WERI-Rb-1 (cell line): Measurements from ENCODE around the gene TBC1D20.
"Not testable (repeated sequence)": the region's sequence is repeated elsewhere in the genome, so short reads cannot be mapped to it uniquely, and the experiment has no call there.

Experiments
- DNase-seq: peaks from one replicate; pipeline ENCODE4 v3.0.0-alpha.2; 2020
- H3K27ac ChIP-seq: fragments of 250-450 bp; sonication (Bioruptor Pico); 2 replicates; pipeline ENCODE4 v1.5.1; 2020; ENCODE audit warnings: mild to moderate bottlenecking, moderate library complexity
- H3K27me3 ChIP-seq: fragments of 250-450 bp; sonication (Bioruptor Pico); 2 replicates; pipeline ENCODE4 v1.5.1; 2021; ENCODE audit warnings: mild to moderate bottlenecking, low read depth, moderate library complexity; ENCODE audit not compliant: insufficient read depth, severe bottlenecking
- H3K36me3 ChIP-seq: fragments of 250-450 bp; sonication (Bioruptor Pico); 2 replicates; pipeline ENCODE4 v1.5.1; 2020; ENCODE audit warnings: mild to moderate bottlenecking, moderate library complexity
- H3K4me3 ChIP-seq: 2 replicates; pipeline ENCODE4 v1.5.1; 2011; ENCODE audit warnings: low read depth, mild to moderate bottlenecking, control low read depth, low read length
- H3K9me3 ChIP-seq: fragments of 250-450 bp; sonication (Bioruptor Pico); 2 replicates; pipeline ENCODE4 v1.5.1; 2021; ENCODE audit warnings: mild to moderate bottlenecking, moderate library complexity; ENCODE audit not compliant: severe bottlenecking
- TF ChIP-seq, protein P1 (sequence below): IDR thresholded peaks from 2 replicates; pipeline ENCODE4 v1.5.1; 2011; ENCODE audit warnings: low read depth, mild to moderate bottlenecking, control low read depth, inconsistent platforms, low read length

The TBC1D20 gene, protein sequence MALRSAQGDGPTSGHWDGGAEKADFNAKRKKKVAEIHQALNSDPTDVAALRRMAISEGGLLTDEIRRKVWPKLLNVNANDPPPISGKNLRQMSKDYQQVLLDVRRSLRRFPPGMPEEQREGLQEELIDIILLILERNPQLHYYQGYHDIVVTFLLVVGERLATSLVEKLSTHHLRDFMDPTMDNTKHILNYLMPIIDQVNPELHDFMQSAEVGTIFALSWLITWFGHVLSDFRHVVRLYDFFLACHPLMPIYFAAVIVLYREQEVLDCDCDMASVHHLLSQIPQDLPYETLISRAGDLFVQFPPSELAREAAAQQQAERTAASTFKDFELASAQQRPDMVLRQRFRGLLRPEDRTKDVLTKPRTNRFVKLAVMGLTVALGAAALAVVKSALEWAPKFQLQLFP

DNA sequence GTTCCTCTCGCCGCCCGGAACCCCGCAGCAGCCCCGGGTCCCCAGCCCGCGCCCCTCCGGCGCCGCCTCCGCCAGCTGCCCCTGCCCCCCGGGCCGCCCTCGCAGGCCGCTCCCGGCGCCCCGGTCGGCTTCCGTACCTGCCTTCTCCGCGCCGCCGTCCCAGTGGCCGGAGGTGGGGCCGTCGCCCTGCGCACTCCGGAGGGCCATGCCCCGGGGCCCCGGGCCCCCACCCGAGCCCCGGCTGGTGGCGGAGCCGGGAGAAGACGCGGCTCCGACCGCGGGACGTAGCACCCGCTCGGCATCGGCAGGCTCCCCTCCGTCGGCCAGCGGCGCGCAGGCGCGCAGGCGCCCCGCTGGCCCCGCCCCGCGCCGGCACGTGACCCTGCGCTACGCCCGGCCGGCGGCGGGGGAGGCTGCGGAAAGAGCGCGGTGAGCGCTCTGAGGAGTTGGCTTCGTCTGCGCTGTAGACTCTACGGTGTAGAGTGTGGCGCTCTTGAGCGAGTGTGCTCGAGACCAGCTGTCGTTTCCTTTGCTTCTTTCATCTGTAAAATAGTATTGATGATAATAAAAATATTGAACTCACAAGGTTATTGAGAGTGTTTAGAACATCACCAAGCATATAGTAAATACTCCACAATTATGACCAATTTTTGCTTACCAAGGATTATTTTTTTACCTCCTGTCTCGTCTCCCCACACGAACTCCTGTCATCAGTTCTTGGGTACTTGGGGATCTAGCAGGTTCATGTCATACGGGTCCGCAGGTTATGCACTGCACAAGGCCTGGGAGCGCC lies at the start of gene TBC1D20:
Gene TBC1D20 (minus strand): TSS at position 335 of the 793 bp plus-strand sequence. CDS start 128 bp downstream, at position 207.
- peak; percentile 83 for DNase-seq
- peak within 1 kb of the TSS; percentile 82 for H3K27ac ChIP-seq
- H3K9me3 ChIP-seq: peaks cover 4% of the 10 kb centered on the region

DNA sequence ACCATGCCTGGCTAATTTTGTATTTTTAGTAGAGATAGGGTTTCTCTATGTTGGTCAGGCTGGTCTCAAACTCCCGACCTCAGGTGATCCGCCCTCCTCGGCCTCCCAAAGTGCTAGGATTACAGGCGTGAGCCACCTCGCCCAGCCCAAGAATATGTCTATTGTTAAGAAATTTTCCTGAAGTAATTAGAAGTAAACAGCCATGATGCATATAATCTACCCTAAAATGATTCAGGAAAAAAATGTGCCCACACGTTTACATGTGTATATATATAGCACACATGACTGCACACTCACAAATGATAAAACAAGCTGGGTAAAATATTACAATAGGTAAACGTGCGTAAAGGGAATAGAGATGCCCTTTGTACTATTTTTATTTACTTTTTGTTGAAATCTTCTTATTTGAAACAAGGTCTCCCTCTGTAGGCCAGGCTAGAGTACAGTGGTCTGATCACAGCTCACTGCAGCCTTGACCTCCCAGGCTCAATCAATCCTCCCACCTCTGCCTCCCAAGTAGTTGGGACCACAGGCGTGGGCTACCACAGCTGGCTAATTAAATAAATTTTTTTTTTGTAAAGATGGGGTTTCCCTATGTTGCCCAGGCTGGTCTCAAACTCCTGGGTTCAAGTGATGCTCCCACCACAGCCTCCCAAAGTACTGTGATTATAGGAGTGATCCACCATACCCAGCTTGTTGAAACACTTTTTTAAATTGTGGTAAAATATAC lies 48.2 kb upstream of the TBC1D20 start:
- not testable (repeated sequence) for DNase-seq, H3K27me3 ChIP-seq, H3K9me3 ChIP-seq, H3K27ac ChIP-seq, H3K4me3 ChIP-seq
- peaks cover 31% of the 10 kb centered on the region for H3K36me3 ChIP-seq

More for the DNA sequence above, at the start of gene TBC1D20:
- Histone ChIP-seq H3K4me3 (peak within 1 kb of the TSS; percentile 83), H3K36me3 (no peaks in the 10 kb centered on the region), H3K27me3 (no peaks in the 10 kb centered on the region)
- TF ChIP-seq, protein P1, sequence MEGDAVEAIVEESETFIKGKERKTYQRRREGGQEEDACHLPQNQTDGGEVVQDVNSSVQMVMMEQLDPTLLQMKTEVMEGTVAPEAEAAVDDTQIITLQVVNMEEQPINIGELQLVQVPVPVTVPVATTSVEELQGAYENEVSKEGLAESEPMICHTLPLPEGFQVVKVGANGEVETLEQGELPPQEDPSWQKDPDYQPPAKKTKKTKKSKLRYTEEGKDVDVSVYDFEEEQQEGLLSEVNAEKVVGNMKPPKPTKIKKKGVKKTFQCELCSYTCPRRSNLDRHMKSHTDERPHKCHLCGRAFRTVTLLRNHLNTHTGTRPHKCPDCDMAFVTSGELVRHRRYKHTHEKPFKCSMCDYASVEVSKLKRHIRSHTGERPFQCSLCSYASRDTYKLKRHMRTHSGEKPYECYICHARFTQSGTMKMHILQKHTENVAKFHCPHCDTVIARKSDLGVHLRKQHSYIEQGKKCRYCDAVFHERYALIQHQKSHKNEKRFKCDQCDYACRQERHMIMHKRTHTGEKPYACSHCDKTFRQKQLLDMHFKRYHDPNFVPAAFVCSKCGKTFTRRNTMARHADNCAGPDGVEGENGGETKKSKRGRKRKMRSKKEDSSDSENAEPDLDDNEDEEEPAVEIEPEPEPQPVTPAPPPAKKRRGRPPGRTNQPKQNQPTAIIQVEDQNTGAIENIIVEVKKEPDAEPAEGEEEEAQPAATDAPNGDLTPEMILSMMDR: peak; percentile 24; the same call in 1 of the 2 replicates

DNA sequence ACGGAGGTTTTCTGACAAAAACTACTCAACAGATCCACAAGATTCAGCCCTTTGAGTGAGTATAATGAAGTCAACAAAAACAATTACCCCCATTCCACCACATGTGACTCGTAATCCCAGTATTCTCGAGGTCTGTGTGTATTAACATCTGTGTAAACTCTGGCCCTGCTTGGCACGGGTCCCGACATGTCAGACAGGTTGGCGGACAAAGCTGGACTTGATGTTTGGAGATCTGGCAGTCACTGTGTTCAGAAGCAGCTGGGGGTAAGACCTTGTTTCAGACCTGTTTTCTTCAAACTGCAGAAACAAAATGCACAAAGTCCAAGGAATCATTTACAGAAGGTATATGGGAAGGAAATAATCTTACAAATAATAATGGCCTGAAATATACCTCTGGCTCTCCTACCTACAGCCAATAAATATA lies 46.0 kb upstream of the TBC1D20 start:
- H3K4me3 ChIP-seq, DNase-seq, H3K27me3 ChIP-seq, H3K9me3 ChIP-seq, H3K27ac ChIP-seq: not testable (repeated sequence)
- peaks cover 48% of the 10 kb centered on the region for H3K36me3 ChIP-seq

DNA sequence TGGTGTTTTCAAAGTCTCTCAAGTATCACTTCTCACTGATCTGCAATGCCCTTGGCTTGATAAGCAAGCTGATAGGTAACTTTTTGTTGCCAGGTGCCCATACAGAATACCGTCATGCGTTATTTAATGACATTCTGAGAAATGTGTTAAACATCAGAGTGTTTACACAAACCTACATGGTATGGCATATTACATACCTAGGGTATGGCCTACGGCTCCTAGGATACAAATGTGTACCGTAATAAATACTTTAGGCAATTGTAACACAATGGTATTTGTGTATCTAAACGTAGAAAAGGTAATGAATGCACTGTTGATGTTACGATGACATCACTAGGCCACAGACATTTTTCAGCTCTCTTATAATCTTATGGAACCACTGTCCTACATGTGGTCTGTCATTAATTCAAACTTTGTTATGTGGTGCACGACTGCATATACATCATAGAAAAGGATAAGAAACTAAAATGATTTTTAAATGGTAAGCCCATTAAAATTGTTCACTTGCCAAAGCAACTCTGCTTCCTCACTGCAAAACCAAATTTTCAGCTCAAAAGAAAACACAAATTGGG lies 45.5 kb upstream of the TBC1D20 start:
- TF ChIP-seq, protein P1: no peak
- no peak for DNase-seq
- H3K9me3 ChIP-seq: no peaks in the 10 kb centered on the region
- H3K36me3 ChIP-seq: peaks cover 52% of the 10 kb centered on the region
- H3K4me3 ChIP-seq: no peak overlapping the region
- H3K27me3 ChIP-seq: no peaks in the 10 kb centered on the region
- no peak overlapping the region for H3K27ac ChIP-seq

DNA sequence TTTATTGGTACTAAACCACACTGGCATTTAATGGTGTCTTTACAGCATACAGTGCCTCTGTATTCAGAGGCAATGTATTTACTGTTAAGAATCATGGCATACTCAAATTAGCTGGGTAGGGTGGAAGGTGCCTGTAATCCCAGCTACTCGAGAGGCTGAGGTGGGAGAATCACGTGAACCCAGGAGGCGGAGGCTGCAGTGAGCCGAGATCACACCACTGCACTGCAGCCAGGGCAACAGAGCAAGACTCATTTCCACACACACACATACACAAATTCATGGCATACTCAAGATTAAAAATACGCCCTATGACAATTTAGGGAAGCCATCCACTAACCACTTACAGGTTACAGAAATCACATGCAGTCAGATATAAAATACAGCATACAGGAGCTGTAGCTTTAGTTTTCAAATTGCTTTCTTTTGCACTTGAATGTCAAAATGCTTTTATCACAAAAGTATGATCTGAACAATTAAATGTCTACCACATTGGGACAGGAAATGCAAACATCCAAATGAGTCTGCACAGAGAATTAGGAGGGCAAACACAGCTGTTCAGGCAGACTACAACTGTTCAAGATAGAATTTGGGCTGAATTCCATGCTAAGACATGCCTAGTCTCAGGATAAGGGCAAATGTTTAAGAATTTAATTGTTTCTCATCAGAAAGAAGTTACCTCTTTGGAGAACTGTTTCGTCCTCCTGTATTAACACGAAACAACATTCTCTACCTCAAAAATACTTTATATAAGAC lies 44.8 kb upstream of the TBC1D20 start:
- Histone ChIP-seq H3K27me3 (no peaks in the 10 kb centered on the region), H3K9me3 (no peaks in the 10 kb centered on the region), H3K36me3 (peaks cover 58% of the 10 kb centered on the region), H3K27ac (no peak overlapping the region), H3K4me3 (no peak overlapping the region)
- TF ChIP-seq, protein P1: no peak
- DNase-seq: no peak

DNA sequence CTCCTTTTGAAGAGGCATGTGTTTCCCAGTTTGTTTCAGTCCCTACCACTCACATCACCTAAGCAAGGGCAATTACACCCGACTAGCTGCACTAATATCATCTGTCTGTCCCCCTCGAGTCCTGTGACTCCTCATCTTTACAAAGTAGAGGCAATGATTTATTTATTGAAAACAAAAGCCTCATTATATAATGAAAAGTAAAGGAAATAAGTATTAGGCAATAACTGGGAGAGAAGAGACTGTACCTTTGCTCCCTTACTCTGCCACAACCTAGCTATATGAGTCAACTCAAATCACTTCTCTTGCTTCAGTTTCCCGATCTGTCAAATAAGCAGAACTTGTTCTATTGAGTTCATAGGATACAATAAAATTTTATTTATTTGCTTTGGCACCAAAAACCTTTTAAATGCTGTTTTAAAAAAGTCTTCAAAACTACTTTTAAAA lies 42.3 kb upstream of the TBC1D20 start:
- Histone ChIP-seq H3K36me3 (peaks cover 81% of the 10 kb centered on the region), H3K27me3 (no peaks in the 10 kb centered on the region), H3K27ac (no peak overlapping the region), H3K4me3 (no peak overlapping the region), H3K9me3 (no peaks in the 10 kb centered on the region)
- no peak for DNase-seq
- TF ChIP-seq, protein P1: no peak
